ENCODE data around the gene CXADR. TPM values are rescaled to one million over a fixed set of nuclear protein-coding genes. Genes with fewer than 3 reads are reported as not detected.

The CXADR gene
- total RNA-seq, 2 experiments from 2014 or later, result 6.3 to 6.6 TPM

- Histone ChIP-seq H4K20me1 (ENCODE audit: insufficient read depth, low read length) (peaks cover 29% of the 10 kb centered on the region), H3K36me3 (ENCODE audit: insufficient read depth, low read length) (peaks cover 38% of the 10 kb centered on the region), H3K4me1 (ENCODE audit: insufficient read depth, low read length, poor library complexity, severe bottlenecking) (peaks cover 30% of the 10 kb centered on the region), H3K4me3 (ENCODE audit: low read depth, low read length, poor library complexity, severe bottlenecking) (peak overlapping the region; percentile 92), H3K9me3 (ENCODE audit: low read length) (no peaks in the 10 kb centered on the region; the same call in 1 of the 2 replicates), H3K27ac (ENCODE audit: low read depth, low read length, poor library complexity, severe bottlenecking) (peak overlapping the region; percentile 48), H3K4me2 (ENCODE audit: low read length) (peak overlapping the region; percentile 83), H3K79me2 (ENCODE audit: insufficient read depth, low read depth, low read length) (peaks cover 58% of the 10 kb centered on the region), H3K9me2 (ENCODE audit: insufficient read depth, low read length) (no peaks in the 10 kb centered on the region), H2AFZ (ENCODE audit: low read length) (peak overlapping the region; percentile 88)
- POLR2A ChIA-PET, result interaction anchor here (0.6 to 4.9 kb wide), 15 partner anchors 10 to 226 kb away, joined by 3 to 30 read pairs (median 4); no protein-coding TSS in a partner anchor
- TSS peak; percentile 93 for BruUV-seq (replicated peaks)
- no peak for TF ChIP-seq CTCF (conservative IDR thresholded peaks at IDR 0.05; ENCODE audit: low read length)
- TF ChIP-seq EZH2phosphoT487 (IDR thresholded peaks at IDR 0.05; ENCODE audit: borderline replicate concordance, low read depth, low read length), result no peak
- CTCF ChIA-PET (ENCODE audit: unreplicated experiment), result no interaction called here
- peak; percentile 85 for DNase-seq (ENCODE audit: low spot score)
- intact Hi-C loops (cut with micrococcal nuclease; ENCODE audit: unreplicated experiment), result loop anchor here (2.0 to 5.0 kb wide), 4 partner anchors 99 to 209 kb away; partner anchors contain the start of gene CXADR
Measured at GRCh38 chr21:17611414-17612022, 98.7 kb downstream of the CXADR start.

- ChIA-PET CTCF (ENCODE audit: unreplicated experiment) (no interaction called here), POLR2A (interaction anchor here (0.6 to 4.9 kb wide), 11 partner anchors 10 to 224 kb away, joined by 3 to 30 read pairs (median 4); no protein-coding TSS in a partner anchor)
- peak; percentile 41 for DNase-seq (ENCODE audit: low spot score)
- BruUV-seq (replicated peaks), result no TSS peak
- Histone ChIP-seq H3K79me2 (ENCODE audit: insufficient read depth, low read depth, low read length) (peaks cover 52% of the 10 kb centered on the region), H3K4me1 (ENCODE audit: insufficient read depth, low read length, poor library complexity, severe bottlenecking) (peaks cover 30% of the 10 kb centered on the region), H3K4me2 (ENCODE audit: low read length) (peak overlapping the region; percentile 83), H3K36me3 (ENCODE audit: insufficient read depth, low read length) (peaks cover 32% of the 10 kb centered on the region), H3K4me3 (ENCODE audit: low read depth, low read length, poor library complexity, severe bottlenecking) (peak overlapping the region; percentile 92), H3K9me3 (ENCODE audit: low read length) (no peaks in the 10 kb centered on the region; the same call in 1 of the 2 replicates), H3K9me2 (ENCODE audit: insufficient read depth, low read length) (no peaks in the 10 kb centered on the region), H3K27ac (ENCODE audit: low read depth, low read length, poor library complexity, severe bottlenecking) (peak overlapping the region; percentile 48), H4K20me1 (ENCODE audit: insufficient read depth, low read length) (peaks cover 29% of the 10 kb centered on the region), H2AFZ (ENCODE audit: low read length) (peak overlapping the region; percentile 88)
- TF ChIP-seq EZH2phosphoT487 (IDR thresholded peaks at IDR 0.05; ENCODE audit: borderline replicate concordance, low read depth, low read length) (no peak), CTCF (conservative IDR thresholded peaks at IDR 0.05; ENCODE audit: low read length) (no peak)
- intact Hi-C loops (cut with micrococcal nuclease; ENCODE audit: unreplicated experiment), result loop anchor here (2.0 to 5.0 kb wide), 3 partner anchors 99 to 209 kb away; partner anchors contain the start of gene CXADR
Measured at GRCh38 chr21:17612023-17612564, 99.3 kb downstream of the CXADR start.

Measured in OCI-LY7 (cell line).